Right ventricle myocardium inferior (tissue), 1 donor: ENCODE data around the gene IL17RB. TPM values are rescaled to one million over a fixed set of nuclear protein-coding genes. Genes with fewer than 3 reads are reported as not detected.
A peak's percentile ranks its signal among the peaks of the same experiment; 100 is the strongest.

Source experiments
- ATAC-seq: fragments of 200-7000 bp; cut with Tn5 transposase; one replicate; pipeline ENCODE4 v1.9.1; 2020; ENCODE audit warnings: mild to moderate bottlenecking, moderate library complexity
- DNase-seq: peaks from one replicate; pipeline ENCODE4 v3.0.0; 2021; ENCODE audit errors: missing footprints
- intact Hi-C: fragments of 100-400 bp; cut with DNase I; formaldehyde crosslinking; loops from one replicate; pipeline ENCODE4 v1.11.0; 2022
- total RNA-seq: library from RNA; stranded (reverse); fragmentation: NEBNext Ultra II Directional; extraction: Animal tissue kit (Norgen Biotek cat#: 25700); gene quantifications from one replicate; pipeline ENCODE4 v1.2.1, GENCODE V29; 2021
- donor health status: DM: no; HTN: yes; CAD: no; lungs with severe emphysema.

IL17RB gene
- total RNA-seq, 1 donor from 2014 or later, result 3.2 TPM

GRCh38 chr3:53823956-53824657 lies 22.3 kb upstream of the IL17RB start:
- no peak for ATAC-seq
- intact Hi-C loops, result no loop called here
- no peak for DNase-seq

- no peak for DNase-seq
Measured at GRCh38 chr3:53824795-53825194, 21.6 kb upstream of the IL17RB start.

GRCh38 chr3:53826048-53826447 lies 20.3 kb upstream of the IL17RB start:
- DNase-seq (no peak), ATAC-seq (no peak)
- intact Hi-C loops, result no loop called here

More at GRCh38 chr3:53824795-53825194, 21.6 kb upstream of the IL17RB start:
- intact Hi-C loops, result no loop called here
- ATAC-seq, result no peak

- no peak for ATAC-seq
- DNase-seq, result no peak
- intact Hi-C loops, result no loop called here
Measured at GRCh38 chr3:53828581-53828980, 17.8 kb upstream of the IL17RB start.

GRCh38 chr3:53829605-53830004 lies 16.8 kb upstream of the IL17RB start:
- ATAC-seq (no peak), DNase-seq (no peak)
- intact Hi-C loops, result no loop called here

- ATAC-seq (no peak), DNase-seq (no peak)
- intact Hi-C loops, result no loop called here
Measured at GRCh38 chr3:53830944-53831343, 15.4 kb upstream of the IL17RB start.

GRCh38 chr3:53833053-53833645 lies 13.2 kb upstream of the IL17RB start:
- DNase-seq (no peak), ATAC-seq (no peak)
- intact Hi-C loops, result no loop called here

GRCh38 chr3:53833700-53834099 lies 12.7 kb upstream of the IL17RB start:
- DNase-seq (no peak), ATAC-seq (no peak)
- intact Hi-C loops, result no loop called here

- no peak for DNase-seq
- ATAC-seq, result no peak
- intact Hi-C loops, result no loop called here
Measured at GRCh38 chr3:53834429-53835095, 11.8 kb upstream of the IL17RB start.

GRCh38 chr3:53835257-53835656 lies 11.1 kb upstream of the IL17RB start:
- intact Hi-C loops, result no loop called here
- DNase-seq (no peak), ATAC-seq (no peak)

- ATAC-seq, result no peak
- intact Hi-C loops, result no loop called here
- no peak for DNase-seq
Measured at GRCh38 chr3:53836084-53836872, 10.1 kb upstream of the IL17RB start.

- DNase-seq, result no peak
- ATAC-seq, result no peak
Measured at GRCh38 chr3:53837331-53837730, 9.0 kb upstream of the IL17RB start.

GRCh38 chr3:53841296-53841695 lies 5.1 kb upstream of the IL17RB start:
- ATAC-seq, result no peak
- no peak for DNase-seq
- intact Hi-C loops, result loop anchor here (5.0 kb wide), 1 partner anchor 124 kb away; no protein-coding TSS in a partner anchor

More at GRCh38 chr3:53837331-53837730, 9.0 kb upstream of the IL17RB start:
- intact Hi-C loops, result no loop called here

- intact Hi-C loops, result loop anchor here (5.0 kb wide), 1 partner anchor 125 kb away; no protein-coding TSS in a partner anchor
- no peak for DNase-seq
- ATAC-seq, result peak; percentile 30
Measured at GRCh38 chr3:53842436-53843194, 3.8 kb upstream of the IL17RB start.

- no peak for ATAC-seq
- intact Hi-C loops, result loop anchor here (2.0 to 5.0 kb wide), 2 partner anchors 29 to 126 kb away; no protein-coding TSS in a partner anchor
- no peak for DNase-seq
Measured at GRCh38 chr3:53843195-53844177, 2.9 kb upstream of the IL17RB start.

GRCh38 chr3:53844262-53845102 lies 1.9 kb upstream of the IL17RB start:
- intact Hi-C loops, result loop anchor here (2.0 to 5.0 kb wide), 3 partner anchors 30 to 127 kb away; no protein-coding TSS in a partner anchor
- ATAC-seq (no peak), DNase-seq (no peak)
